Mucosa of gallbladder (tissue), 1 donor: ENCODE results near the gene CACNB1. TPM values are rescaled to one million over a fixed set of nuclear protein-coding genes. Genes with fewer than 3 reads are reported as not detected.
"Not testable (repeated sequence)": the region's sequence is repeated elsewhere in the genome, so short reads cannot be mapped to it uniquely, and the experiment has no call there.

ENCODE experiments used
- DNase-seq: peaks from one replicate; pipeline ENCODE4 v3.0.0-alpha.2; 2020; ENCODE audit warnings: low spot score
- total RNA-seq: library from RNA; stranded (reverse); gene quantifications from one replicate; pipeline ENCODE4 v1.2.1, GENCODE V29; 2021
- donor health status: DM: no; HTN: no; CAD: no.

CACNB1 gene
- total RNA-seq, 1 donor from 2014 or later: 6.4 TPM

- DNase-seq: peak; percentile 80
These were observed 22.4 kb downstream of the CACNB1 start for GRCh38 chr17:39174920-39175694.

DNA sequence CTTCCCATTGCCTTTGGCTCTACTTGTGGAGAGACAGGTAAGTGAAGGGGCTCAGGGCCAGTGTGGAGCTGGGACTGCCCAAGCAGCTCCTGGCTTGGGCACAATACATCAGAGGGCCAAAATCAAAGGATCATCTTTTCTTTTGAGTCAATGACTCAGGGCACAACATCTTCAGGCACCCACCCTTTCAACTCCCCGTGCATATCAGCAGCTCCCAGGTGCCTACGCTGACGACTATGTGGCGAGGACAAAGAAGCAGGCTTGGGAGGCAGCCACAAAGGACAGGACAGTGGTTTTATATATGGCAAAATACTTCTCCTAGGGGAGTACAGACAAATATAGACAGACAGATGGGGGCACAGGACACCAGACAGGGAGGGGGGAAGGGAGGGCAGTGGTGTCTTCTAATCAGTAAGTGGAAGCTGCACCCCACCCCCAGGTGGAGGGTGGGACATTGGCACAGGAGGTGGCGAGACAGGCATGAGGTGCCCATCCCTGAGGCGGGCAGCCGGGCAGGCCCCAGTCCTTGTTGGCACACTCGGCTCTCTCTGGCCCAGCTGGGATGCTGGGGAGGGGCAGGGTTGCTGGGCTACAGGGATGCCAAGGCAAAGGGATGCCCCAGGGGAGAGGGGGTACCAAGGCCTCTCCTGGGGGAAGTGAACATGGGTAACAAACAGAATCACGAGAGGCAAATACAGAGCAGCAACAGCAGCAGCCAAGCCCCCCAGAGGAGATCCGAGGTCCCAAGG is 23.8 kb downstream of the CACNB1 start:
- DNase-seq: no peak

GRCh38 chr17:39173080-39173479 is 24.4 kb downstream of the CACNB1 start:
- no peak for DNase-seq

DNA sequence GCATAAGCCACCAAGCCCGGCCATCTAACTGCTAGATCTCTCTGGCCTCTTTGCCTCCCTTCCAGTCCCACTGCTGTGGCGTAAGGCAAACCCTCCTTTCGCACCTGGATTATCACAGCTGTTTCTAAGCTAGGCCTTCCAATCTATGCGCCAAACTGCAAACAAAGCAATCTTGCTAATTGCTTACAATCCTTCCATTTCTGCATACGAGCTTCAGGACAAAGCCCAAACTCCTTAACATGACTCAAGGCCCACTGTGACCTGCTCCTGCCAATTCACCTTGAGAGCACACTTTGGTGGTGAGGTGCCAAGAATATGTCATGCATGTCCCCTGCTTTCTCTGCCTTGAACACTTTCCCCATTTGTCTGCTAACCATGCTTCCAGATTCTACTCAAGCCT is 25.5 kb downstream of the CACNB1 start:
- DNase-seq: no peak

- no peak for DNase-seq
These were observed 26.9 kb downstream of the CACNB1 start for GRCh38 chr17:39170558-39170957.

DNA sequence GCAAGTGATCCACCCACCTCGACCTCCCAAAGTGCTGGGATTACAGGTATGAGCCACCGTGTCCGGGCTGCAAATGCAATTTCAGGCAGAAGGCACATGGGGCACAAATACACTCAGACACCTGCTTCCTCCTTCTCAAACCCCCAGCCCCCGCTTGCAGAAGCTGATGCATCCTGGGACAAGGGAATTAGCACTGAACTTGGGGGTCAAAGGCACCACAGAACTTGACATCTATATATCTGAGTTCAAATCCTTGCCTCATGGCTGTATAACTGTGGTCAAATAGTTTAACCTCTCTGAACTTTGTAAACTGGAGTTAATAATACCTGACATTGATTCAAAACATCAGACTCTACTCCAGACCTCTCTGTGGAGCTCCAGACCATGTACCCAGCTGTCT is 27.4 kb downstream of the CACNB1 start:
- DNase-seq: no peak

- no peak for DNase-seq
These were observed 28.0 kb downstream of the CACNB1 start for GRCh38 chr17:39169518-39169917.

GRCh38 chr17:39169101-39169500 is 28.4 kb downstream of the CACNB1 start:
- no peak for DNase-seq

DNA sequence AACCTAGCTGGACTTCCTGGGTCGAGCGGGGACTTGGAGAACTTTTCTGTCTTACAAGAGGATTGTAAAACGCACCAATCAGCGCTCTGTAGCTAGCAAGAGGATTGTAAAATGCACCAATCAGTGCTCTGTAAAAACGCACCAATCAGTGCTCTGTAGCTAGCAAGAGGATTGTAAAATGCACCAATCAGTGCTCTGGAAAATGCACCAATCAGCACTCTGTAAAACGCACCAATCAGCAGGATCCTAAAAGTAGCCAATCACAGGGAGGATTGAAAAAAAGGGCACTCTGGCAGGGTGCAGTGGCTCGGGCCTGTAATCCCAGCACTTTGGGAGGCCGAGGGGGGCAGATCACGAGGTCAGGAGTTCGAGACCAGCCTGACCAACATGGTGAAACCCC is 29.0 kb downstream of the CACNB1 start:
- DNase-seq: not testable (repeated sequence)

- DNase-seq: no peak
These were observed 30.0 kb downstream of the CACNB1 start for GRCh38 chr17:39167476-39167875.

DNA sequence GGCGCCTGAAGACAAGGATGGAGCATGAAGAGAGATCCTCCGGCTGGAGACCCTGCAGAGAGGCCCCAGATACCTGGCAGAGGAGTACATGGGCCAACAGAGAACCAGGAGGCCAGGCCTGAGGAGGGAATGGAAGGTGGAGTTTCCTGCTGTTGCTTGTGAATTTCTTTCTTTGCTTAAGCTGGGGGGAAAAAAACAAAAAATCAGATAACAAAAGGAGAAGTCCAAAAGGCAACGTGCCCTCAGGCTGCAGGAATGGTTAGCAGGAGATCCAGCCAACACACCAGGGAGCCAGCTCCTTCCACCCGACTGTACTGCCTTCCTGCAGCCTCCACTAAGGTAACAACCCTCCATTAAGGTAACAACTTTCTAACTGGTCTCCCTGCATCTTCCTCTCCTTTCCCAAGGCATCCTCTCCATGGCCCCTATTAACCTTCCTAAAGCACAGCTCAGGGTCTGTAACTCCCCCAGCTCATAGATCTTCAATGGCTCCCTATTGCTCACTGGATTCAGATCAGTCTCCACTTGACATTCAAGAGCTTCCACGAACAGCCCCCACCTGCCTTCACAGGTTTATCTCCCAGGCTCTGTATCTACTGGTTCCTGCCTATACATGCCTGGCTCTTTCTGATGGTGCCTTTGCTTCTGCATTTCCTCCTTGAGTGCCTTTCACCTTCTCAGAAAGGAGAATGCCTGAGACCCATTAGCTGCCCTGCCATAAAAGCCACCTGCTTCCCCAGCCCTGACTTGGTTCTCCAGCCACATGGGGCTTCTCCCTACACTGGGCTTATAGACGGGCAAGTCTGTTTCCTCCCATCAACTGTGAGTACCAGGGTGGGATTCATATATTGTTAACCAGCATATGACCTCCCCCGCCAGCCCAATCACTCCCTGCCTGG is 30.8 kb downstream of the CACNB1 start:
- no peak for DNase-seq

- DNase-seq: no peak
These were observed 31.6 kb downstream of the CACNB1 start, which contains the start of gene ARL5C for GRCh38 chr17:39165841-39166349. ARL5C (minus strand) TSS chr17:39166161; CDS start chr17:39165760, 401 bp downstream.

DNA sequence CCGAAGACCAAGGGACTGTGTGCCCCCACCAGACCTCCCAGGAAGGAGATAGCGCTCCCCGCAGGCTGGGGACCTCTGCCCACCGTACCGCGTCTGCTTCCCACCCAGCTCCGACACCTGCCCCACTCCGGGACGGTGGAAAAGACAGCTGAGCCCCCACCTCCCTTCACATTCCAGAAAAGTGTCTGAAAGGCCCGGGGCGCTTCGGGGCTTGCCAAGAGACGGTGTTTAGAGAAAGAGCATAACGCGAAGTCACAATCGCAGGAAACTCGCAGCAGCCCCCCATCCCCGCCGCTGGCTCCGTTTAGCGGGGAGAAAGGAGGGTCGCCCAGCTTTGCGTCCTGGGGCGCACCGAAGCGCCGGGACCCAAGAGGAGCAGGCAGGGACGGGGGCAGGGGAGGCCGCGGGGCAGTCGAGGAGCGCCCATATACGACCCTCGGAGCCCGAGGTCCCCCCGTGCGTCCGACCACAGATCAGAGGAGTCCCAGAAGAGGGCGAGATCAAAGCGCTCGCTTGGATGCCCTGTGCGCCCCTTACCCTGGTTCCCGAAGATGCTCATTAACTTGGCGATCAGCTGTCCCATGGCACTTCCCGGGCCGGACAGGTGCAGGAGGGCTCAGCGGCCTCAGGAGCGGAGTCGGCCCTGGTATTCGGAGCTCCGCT is 32.2 kb downstream of the CACNB1 start:
- no peak for DNase-seq

- DNase-seq: peak; percentile 86
These were observed 32.8 kb downstream of the CACNB1 start for GRCh38 chr17:39164675-39165143.

GRCh38 chr17:39161962-39162361 is 35.5 kb downstream of the CACNB1 start:
- no peak for DNase-seq

DNA sequence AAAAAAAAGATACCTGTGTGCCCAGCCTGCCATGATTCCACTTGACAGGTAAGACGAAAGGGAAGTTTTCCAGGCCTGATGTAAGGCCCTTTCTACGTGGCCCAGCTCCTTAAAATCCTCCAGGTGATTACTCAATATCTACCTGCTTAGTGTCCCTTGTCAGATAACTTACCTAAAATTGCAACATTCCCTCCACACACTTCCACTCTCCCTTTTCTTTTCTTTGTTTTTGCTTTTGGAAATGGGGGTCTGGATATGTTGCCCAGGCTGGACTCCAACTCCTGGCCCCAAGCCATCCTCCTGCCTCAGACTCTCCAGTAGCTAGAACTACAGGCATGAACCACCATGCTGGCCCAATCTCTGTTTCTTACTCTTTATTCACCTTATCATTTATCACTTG is 38.8 kb downstream of the CACNB1 start:
- DNase-seq: no peak

GRCh38 chr17:39156491-39156890 is 41.0 kb downstream of the CACNB1 start:
- DNase-seq: no peak

DNA sequence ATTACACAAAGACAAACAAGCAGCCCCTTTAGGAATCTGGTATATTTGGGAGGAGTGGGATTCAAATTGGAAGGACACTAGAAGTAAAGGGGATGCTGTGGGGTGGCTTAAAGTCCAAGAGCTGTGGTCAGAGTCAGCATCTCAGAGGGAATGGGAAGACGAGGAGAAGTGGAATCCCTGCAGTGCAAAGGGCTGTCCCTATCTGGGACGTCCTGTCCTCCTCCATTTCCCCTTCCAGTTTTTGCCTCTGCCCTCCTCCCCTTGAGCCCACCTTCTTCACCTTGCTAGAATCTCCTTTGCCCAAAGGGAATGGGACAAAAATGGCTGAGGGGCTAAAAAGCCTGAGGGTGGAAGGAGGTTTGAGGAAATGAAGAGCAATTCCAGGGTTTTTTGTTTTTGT is 41.8 kb downstream of the CACNB1 start:
- DNase-seq: no peak

DNA sequence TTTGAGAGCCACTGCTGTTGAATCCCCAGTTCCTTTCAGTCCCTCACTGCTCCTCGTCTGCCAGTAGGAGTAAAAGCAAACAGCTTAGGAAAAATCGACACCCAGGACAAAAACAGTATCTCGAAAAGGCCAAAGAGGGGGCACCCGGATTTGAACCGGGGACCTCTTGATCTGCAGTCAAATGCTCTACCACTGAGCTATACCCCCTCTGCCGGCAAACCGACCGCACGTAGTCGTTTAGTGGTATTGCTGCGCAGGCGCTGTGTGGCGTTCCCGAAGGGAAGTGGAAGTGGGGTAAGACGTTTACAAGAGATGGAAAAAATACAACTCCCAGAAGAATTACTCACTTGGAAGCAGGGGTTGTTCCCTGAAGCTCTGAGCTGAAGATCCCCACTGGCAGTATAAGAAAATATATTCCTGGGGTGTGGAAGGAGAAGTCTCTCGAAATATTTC is 43.8 kb downstream of the CACNB1 start:
- peak; percentile 95 for DNase-seq

GRCh38 chr17:39151943-39152818 is 45.3 kb downstream of the CACNB1 start:
- peak; percentile 32 for DNase-seq
